ENCODE data around the gene PPP5C.
"Not testable (repeated sequence)": the region's sequence is repeated elsewhere in the genome, so short reads cannot be mapped to it uniquely, and the experiment has no call there.

The PPP5C gene

GRCh38 chr19:46303691-46304397 lies 43.0 kb upstream of the PPP5C start:
- TF ChIP-seq CTCF (conservative IDR thresholded peaks at IDR 0.05; ENCODE audit: low read depth, low read length): no peak
- H3K4me3 ChIP-seq (ENCODE audit: low read length): peak overlapping the region; percentile 34
- no peak for DNase-seq (ENCODE audit: low read depth)

- TF ChIP-seq CTCF (conservative IDR thresholded peaks at IDR 0.05; ENCODE audit: low read depth, low read length): no peak
- no peak for DNase-seq (ENCODE audit: low read depth)
- no peak overlapping the region for H3K4me3 ChIP-seq (ENCODE audit: low read length)
Observed at GRCh38 chr19:46306501-46306900, 40.4 kb upstream of the PPP5C start.

- no peak for TF ChIP-seq CTCF (conservative IDR thresholded peaks at IDR 0.05; ENCODE audit: low read depth, low read length)
- no peak overlapping the region for H3K4me3 ChIP-seq (ENCODE audit: low read length)
- DNase-seq (ENCODE audit: low read depth): no peak
Observed at GRCh38 chr19:46308510-46308909, 38.4 kb upstream of the PPP5C start.

GRCh38 chr19:46309056-46309455 lies 37.8 kb upstream of the PPP5C start:
- no peak for DNase-seq (ENCODE audit: low read depth)
- no peak for TF ChIP-seq CTCF (conservative IDR thresholded peaks at IDR 0.05; ENCODE audit: low read depth, low read length)
- no peak overlapping the region for H3K4me3 ChIP-seq (ENCODE audit: low read length)

- H3K4me3 ChIP-seq (ENCODE audit: low read length): no peak overlapping the region
- TF ChIP-seq CTCF (conservative IDR thresholded peaks at IDR 0.05; ENCODE audit: low read depth, low read length): no peak
Observed at GRCh38 chr19:46311444-46311843, 35.4 kb upstream of the PPP5C start.

GRCh38 chr19:46313540-46314469 lies 33.1 kb upstream of the PPP5C start:
- not testable (repeated sequence) for H3K4me3 ChIP-seq (ENCODE audit: low read length); DNase-seq (ENCODE audit: low read depth)

More at GRCh38 chr19:46311444-46311843, 35.4 kb upstream of the PPP5C start:
- no peak for DNase-seq (ENCODE audit: low read depth)

- TF ChIP-seq CTCF (conservative IDR thresholded peaks at IDR 0.05; ENCODE audit: low read depth, low read length): no peak
- no peak overlapping the region for H3K4me3 ChIP-seq (ENCODE audit: low read length)
- no peak for DNase-seq (ENCODE audit: low read depth)
Observed at GRCh38 chr19:46317339-46317738, 29.5 kb upstream of the PPP5C start.

Measured in retinal pigment epithelial cell (primary cell).